Neural cell (in vitro differentiated cells): ENCODE results near the gene MORC3. TPM values are rescaled to one million over a fixed set of nuclear protein-coding genes. Genes with fewer than 3 reads are reported as not detected.
"Not testable (repeated sequence)": the region's sequence is repeated elsewhere in the genome, so short reads cannot be mapped to it uniquely, and the experiment has no call there.

Experiments used
- H2AFZ ChIP-seq: fragments of 200-600, 300-800 bp; sonication (generic), shearing (Covaris generic); 2 replicates; pipeline ENCODE4 v1.6.0; 2014; ENCODE audit warnings: low read depth, mild to moderate bottlenecking, antibody characterized with exemption, low read length, moderate library complexity
- H3F3A ChIP-seq: fragments of 200-600 bp; shearing (Covaris generic); 2 replicates; pipeline ENCODE4 v1.6.1; 2016; ENCODE audit warnings: mild to moderate bottlenecking, moderate library complexity, mixed read lengths, antibody characterized with exemption, low read length; ENCODE audit not compliant: insufficient read depth, poor library complexity, severe bottlenecking
- H3K27ac ChIP-seq: fragments of 200-600, 300-800 bp; sonication (generic), shearing (Covaris generic); 2 replicates; pipeline ENCODE4 v1.5.1; 2014; ENCODE audit warnings: mild to moderate bottlenecking, low read length, moderate library complexity
- H3K27me3 ChIP-seq: fragments of 300-800, 200-600 bp; sonication (generic), shearing (Covaris generic); 2 replicates; pipeline ENCODE4 v1.6.0; 2014; ENCODE audit warnings: mild to moderate bottlenecking, low read depth, low read length, moderate library complexity; ENCODE audit not compliant: insufficient read depth
- H3K36me3 ChIP-seq: fragments of 300-800, 200-600 bp; sonication (generic), shearing (Covaris generic); 2 replicates; pipeline ENCODE4 v1.5.1; 2014; ENCODE audit warnings: mild to moderate bottlenecking, antibody characterized with exemption, low read length, moderate library complexity; ENCODE audit not compliant: insufficient read depth
- H3K4me2 ChIP-seq: fragments of 300-800, 200-600 bp; sonication (generic), shearing (Covaris generic); 2 replicates; pipeline ENCODE4 v1.6.0; 2014; ENCODE audit warnings: mild to moderate bottlenecking, low read length
- H3K4me3 ChIP-seq: fragments of 300-800, 200-600 bp; sonication (generic), shearing (Covaris generic); 2 replicates; pipeline ENCODE4 v1.5.1; 2014; ENCODE audit warnings: mild to moderate bottlenecking, low read length, moderate library complexity
- H3K79me2 ChIP-seq: fragments of 200-600 bp; shearing (Covaris generic); replicated peaks from 2 replicates; pipeline ENCODE4 v1.6.0; 2014; ENCODE audit warnings: mild to moderate bottlenecking, low read length, moderate library complexity; ENCODE audit not compliant: insufficient read depth
- H3K9ac ChIP-seq: fragments of 300-800, 200-600 bp; sonication (generic), shearing (Covaris generic); 2 replicates; pipeline ENCODE4 v1.6.1; 2016; ENCODE audit warnings: mild to moderate bottlenecking, low read length, mixed read lengths
- H3K9me2 ChIP-seq: fragments of 200-600 bp; shearing (Covaris generic); 2 replicates; pipeline ENCODE4 v1.6.1; 2016; ENCODE audit warnings: mild to moderate bottlenecking, low read length, mixed read lengths; ENCODE audit not compliant: insufficient read depth
- H3K9me3 ChIP-seq: fragments of 200-600, 300-800 bp; sonication (generic), shearing (Covaris generic); 2 replicates; pipeline ENCODE4 v1.6.1; 2016; ENCODE audit warnings: mild to moderate bottlenecking, mixed run types, low read length, moderate library complexity, mixed read lengths
- H4K20me1 ChIP-seq: fragments of 200-600 bp; shearing (Covaris generic); 2 replicates; pipeline ENCODE4 v1.6.1; 2016; ENCODE audit warnings: mild to moderate bottlenecking, mixed run types; ENCODE audit not compliant: insufficient read depth
- CTCF ChIP-seq: fragments of 450-650 bp; IDR thresholded peaks from 2 replicates; pipeline ENCODE4 v1.5.1; 2014; ENCODE audit warnings: antibody characterized with exemption, mild to moderate bottlenecking, moderate library complexity; ENCODE audit not compliant: poor library complexity, severe bottlenecking
- EP300 ChIP-seq: fragments of 450-650 bp; conservative IDR thresholded peaks from 2 replicates; pipeline ENCODE4 v1.6.1; 2014; ENCODE audit warnings: antibody characterized with exemption, mild to moderate bottlenecking, moderate library complexity; ENCODE audit not compliant: poor library complexity, severe bottlenecking
- EZH2 ChIP-seq: fragments of 200-600, 300-800 bp; shearing (Covaris generic), sonication (generic); IDR thresholded peaks from 2 replicates; pipeline ENCODE4 v1.6.1; 2014; ENCODE audit warnings: antibody characterized with exemption, low read length, borderline replicate concordance, mild to moderate bottlenecking; ENCODE audit not compliant: insufficient read depth, poor library complexity, severe bottlenecking
- MXI1 ChIP-seq: fragments of 450-650 bp; conservative IDR thresholded peaks from 2 replicates; pipeline ENCODE4 v1.6.1; 2014; ENCODE audit warnings: antibody characterized with exemption, mild to moderate bottlenecking; ENCODE audit not compliant: poor library complexity, severe bottlenecking
- POLR2AphosphoS5 ChIP-seq: IDR thresholded peaks from 2 replicates; pipeline ENCODE4 v1.6.1; 2012
- RAD21 ChIP-seq: fragments of 450-650 bp; conservative IDR thresholded peaks from 2 replicates; pipeline ENCODE4 v1.6.1; 2014; ENCODE audit warnings: antibody characterized with exemption, mild to moderate bottlenecking, moderate library complexity
- REST ChIP-seq: IDR thresholded peaks from 2 replicates; pipeline ENCODE4 v1.6.1; 2012; ENCODE audit warnings: borderline replicate concordance
- SMC3 ChIP-seq: fragments of 450-650 bp; conservative IDR thresholded peaks from 2 replicates; pipeline ENCODE4 v1.6.1; 2014; ENCODE audit warnings: antibody characterized with exemption, mild to moderate bottlenecking, moderate library complexity; ENCODE audit not compliant: poor library complexity
- TAF1 ChIP-seq: IDR thresholded peaks from 2 replicates; pipeline ENCODE4 v1.6.1; 2012; ENCODE audit warnings: low read depth
- polyA plus RNA-seq: library from polyadenylated mRNA; depleted of rRNA; stranded (reverse); fragments of >200 nt; gene quantifications from 2 replicates; pipeline ENCODE4 v1.2.3, GENCODE V29; 2014

Gene MORC3
- polyA plus RNA-seq, 1 donor from 2014 or later, result 65.4 TPM

- H3K27me3 ChIP-seq, result no peaks in the 10 kb centered on the region
- H3K79me2 ChIP-seq, result no peaks in the 10 kb centered on the region
- no peak overlapping the region for H3K27ac ChIP-seq
- H3K9me3 ChIP-seq, result no peaks in the 10 kb centered on the region
- no peaks in the 10 kb centered on the region for H3F3A ChIP-seq
- no peak overlapping the region for H2AFZ ChIP-seq
- no peaks in the 10 kb centered on the region for H3K9me2 ChIP-seq
- H3K9ac ChIP-seq, result no peak overlapping the region
- no peak overlapping the region for H3K4me3 ChIP-seq
- H3K4me2 ChIP-seq, result no peak overlapping the region
- no peaks in the 10 kb centered on the region for H4K20me1 ChIP-seq
- TF ChIP-seq MXI1 (no peak), TAF1 (no peak), RAD21 (no peak), POLR2AphosphoS5 (no peak), SMC3 (no peak), REST (no peak), CTCF (no peak), EP300 (no peak), EZH2 (no peak)
- no peaks in the 10 kb centered on the region for H3K36me3 ChIP-seq
Observed at GRCh38 chr21:36306872-36307534, 13.0 kb upstream of the MORC3 start.

GRCh38 chr21:36310016-36310415, 10.0 kb upstream of the MORC3 start:
- TF ChIP-seq REST, result no peak
- no peak for TF ChIP-seq EP300
- TF ChIP-seq SMC3, result no peak
- TF ChIP-seq POLR2AphosphoS5, result no peak
- no peak for TF ChIP-seq RAD21
- TF ChIP-seq CTCF, result no peak
- no peak for TF ChIP-seq MXI1
- TF ChIP-seq TAF1, result no peak
- no peak for TF ChIP-seq EZH2

GRCh38 chr21:36313446-36313845, 6.6 kb upstream of the MORC3 start:
- H3K27me3 ChIP-seq, H3K79me2 ChIP-seq, H4K20me1 ChIP-seq, H3K36me3 ChIP-seq, H3K4me3 ChIP-seq, H3K27ac ChIP-seq, H3K9ac ChIP-seq, H3F3A ChIP-seq, H3K9me3 ChIP-seq, H3K4me2 ChIP-seq, H2AFZ ChIP-seq, H3K9me2 ChIP-seq: not testable (repeated sequence)

More at GRCh38 chr21:36310016-36310415, 10.0 kb upstream of the MORC3 start:
- no peaks in the 10 kb centered on the region for H3K79me2 ChIP-seq
- H3K4me2 ChIP-seq, result no peak overlapping the region
- no peaks in the 10 kb centered on the region for H3K9me2 ChIP-seq
- H2AFZ ChIP-seq, result no peak overlapping the region
- H3K27me3 ChIP-seq, result no peaks in the 10 kb centered on the region
- H4K20me1 ChIP-seq, result no peaks in the 10 kb centered on the region
- no peaks in the 10 kb centered on the region for H3K36me3 ChIP-seq
- no peak overlapping the region for H3K27ac ChIP-seq
- H3F3A ChIP-seq, result no peaks in the 10 kb centered on the region
- H3K9ac ChIP-seq, result no peak overlapping the region
- H3K9me3 ChIP-seq, result no peaks in the 10 kb centered on the region
- H3K4me3 ChIP-seq, result no peak overlapping the region
